Sigmoid colon (tissue), 4 donors: ENCODE results near the gene INO80E.

Source experiments
- CTCF ChIP-seq, 4 experiments: fragments of 450-650 bp in 3 of 4; fragments of 200-600 bp in 1 of 4; IDR thresholded peaks; one replicate each; pipeline ENCODE4 v1.5.1; 2016 to 2019; ENCODE audit warnings: antibody characterized with exemption in 4 of 4, mild to moderate bottlenecking in 3 of 4, moderate library complexity in 2 of 4
- POLR2A ChIP-seq, 2 donors: fragments of 450-650 bp; IDR thresholded peaks; one replicate each; pipeline ENCODE4 v1.6.1; 2016; ENCODE audit warnings: antibody characterized with exemption in 2 of 2, mild to moderate bottlenecking in 2 of 2, moderate library complexity in 2 of 2
- POLR2AphosphoS5 ChIP-seq, 4 donors: sonication (generic); formaldehyde crosslinking; IDR thresholded peaks; one replicate each; pipeline ENCODE4 v1.6.1; 2017; ENCODE audit warnings: antibody characterized with exemption in 4 of 4

GRCh38 chr16:30009085-30009862, 13.2 kb downstream of the INO80E start:
- TF ChIP-seq POLR2AphosphoS5 (IDR thresholded peaks at IDR 0.05) (no peak), CTCF (IDR thresholded peaks at IDR 0.05) (no peak), POLR2A (IDR thresholded peaks at IDR 0.05) (no peak)
